IMR-90 (cell line): Measurements from ENCODE around the gene TRABD. TPM values are rescaled to one million over a fixed set of nuclear protein-coding genes. Genes with fewer than 3 reads are reported as not detected.

Experiments used
- ATAC-seq: fragments of 200-7000 bp; cut with Tn5 transposase; 2 replicates; pipeline ENCODE4 v1.9.1; 2020; ENCODE audit warnings: low read depth, mild to moderate bottlenecking, moderate library complexity
- BruUV-seq: library from RNA; stranded (reverse); fragments of 400-500 nt; replicated peaks from 2 replicates; lab custom pipeline; 2021; lab: Mats Ljungman, UMichigan
- CTCF ChIA-PET: fragments of 300-600 bp; formaldehyde crosslinking; extraction: SDS; loops from one replicate; lab custom pipeline; 2021; ENCODE audit warnings: antibody characterized with exemption; lab: Yijun Ruan, JAX
- POLR2A ChIA-PET: fragments of 300-600 bp; sonication (Branson Sonifier 250); formaldehyde crosslinking; loops from one replicate; lab custom pipeline; 2022; ENCODE audit warnings: antibody characterized with exemption; ENCODE audit not compliant: unreplicated experiment; lab: Charles Lee
- DNase-seq: peaks from one replicate; pipeline ENCODE4 v3.0.0; 2013
- H2AFZ ChIP-seq: replicated peaks from 2 replicates; pipeline ENCODE3; 2013; ENCODE audit warnings: low read length, mild to moderate bottlenecking; ENCODE audit not compliant: poor library complexity
- H2AK5ac ChIP-seq: 2 replicates; pipeline ENCODE4 v1.6.1; 2013; ENCODE audit warnings: low read depth, low read length, inconsistent platforms
- H2AK9ac ChIP-seq: replicated peaks from 2 replicates; pipeline ENCODE3; 2013; ENCODE audit warnings: mild to moderate bottlenecking, low read depth, low read length, moderate library complexity; ENCODE audit not compliant: poor library complexity
- H2BK120ac ChIP-seq: 2 replicates; pipeline ENCODE4 v1.6.1; 2013; ENCODE audit warnings: low read depth, low read length, inconsistent platforms
- H2BK15ac ChIP-seq: 3 replicates; pipeline ENCODE4 v1.6.1; 2013; ENCODE audit warnings: low read depth, low read length, inconsistent platforms
- H2BK20ac ChIP-seq: 2 replicates; pipeline ENCODE4 v1.6.1; 2013; ENCODE audit warnings: low read depth, mild to moderate bottlenecking, inconsistent platforms, low read length, moderate library complexity
- H2BK5ac ChIP-seq: 2 replicates; pipeline ENCODE4 v1.6.1; 2013; ENCODE audit warnings: mild to moderate bottlenecking, low read depth, low read length, inconsistent platforms; ENCODE audit not compliant: poor library complexity, severe bottlenecking
- H3K14ac ChIP-seq: replicated peaks from 2 replicates; pipeline ENCODE4 v1.6.1; 2013; ENCODE audit warnings: low read depth, low read length, inconsistent platforms
- H3K18ac ChIP-seq: 2 replicates; pipeline ENCODE4 v1.6.1; 2013; ENCODE audit warnings: low read depth, low read length, control low read depth
- H3K23ac ChIP-seq: 2 replicates; pipeline ENCODE4 v1.6.1; 2013; ENCODE audit warnings: low read depth, low read length, inconsistent platforms
- H3K27ac ChIP-seq: 2 replicates; pipeline ENCODE4 v1.5.1; 2013; ENCODE audit warnings: mild to moderate bottlenecking, control low read depth, low read length; ENCODE audit not compliant: insufficient read depth
- H3K27me3 ChIP-seq: 2 replicates; pipeline ENCODE4 v1.6.1; 2013; ENCODE audit warnings: low read length; ENCODE audit not compliant: control insufficient read depth, insufficient read depth
- H3K36me3 ChIP-seq: 2 replicates; pipeline ENCODE4 v1.6.1; 2013; ENCODE audit warnings: low read length, mixed read lengths; ENCODE audit not compliant: control insufficient read depth, insufficient read depth
- H3K4ac ChIP-seq: 2 replicates; pipeline ENCODE4 v1.6.1; 2013; ENCODE audit warnings: low read depth, low read length, inconsistent platforms
- H3K4me1 ChIP-seq: 2 replicates; pipeline ENCODE4 v1.6.1; 2013; ENCODE audit warnings: low read length, mixed read lengths; ENCODE audit not compliant: control insufficient read depth, insufficient read depth
- H3K4me2 ChIP-seq: 2 replicates; pipeline ENCODE4 v1.6.1; 2013; ENCODE audit warnings: low read depth, mild to moderate bottlenecking, control low read depth, low read length, moderate library complexity
- H3K4me3 ChIP-seq: 2 replicates; pipeline ENCODE4 v1.5.1; 2013; ENCODE audit warnings: low read depth, mild to moderate bottlenecking, control low read depth, low read length, moderate library complexity; ENCODE audit not compliant: insufficient read depth
- H3K56ac ChIP-seq: 2 replicates; pipeline ENCODE4 v1.6.1; 2013; ENCODE audit warnings: low read length, inconsistent platforms; ENCODE audit not compliant: insufficient read depth; ENCODE audit errors: extremely low read depth
- H3K79me1 ChIP-seq, 2 experiments: 2 replicates each; pipeline ENCODE4 v1.6.1; 2013; ENCODE audit warnings: low read length in 2 of 2, inconsistent platforms in 1 of 2, low read depth in 1 of 2
- H3K9ac ChIP-seq: 2 replicates; pipeline ENCODE4 v1.6.1; 2013; ENCODE audit warnings: low read depth, low read length, control low read depth
- H3K9me1 ChIP-seq: 2 replicates; pipeline ENCODE4 v1.6.1; 2013; ENCODE audit warnings: low read length, inconsistent platforms; ENCODE audit not compliant: insufficient read depth
- H3K9me3 ChIP-seq: 2 replicates; pipeline ENCODE4 v1.6.1; 2013; ENCODE audit warnings: low read length; ENCODE audit not compliant: control insufficient read depth, insufficient read depth
- H4K20me1 ChIP-seq: 2 replicates; pipeline ENCODE4 v1.6.1; 2013; ENCODE audit warnings: low read length, inconsistent platforms; ENCODE audit not compliant: insufficient read depth
- H4K5ac ChIP-seq: 2 replicates; pipeline ENCODE4 v1.6.1; 2013; ENCODE audit warnings: mild to moderate bottlenecking, low read depth, low read length, control low read depth
- H4K8ac ChIP-seq, 2 experiments: 2 replicates each; pipeline ENCODE4 v1.6.1; 2013; ENCODE audit warnings: low read depth in 2 of 2, low read length in 2 of 2, control low read depth in 1 of 2, inconsistent platforms in 1 of 2
- H4K91ac ChIP-seq: 2 replicates; pipeline ENCODE4 v1.6.1; 2013; ENCODE audit warnings: low read depth, low read length, inconsistent platforms; ENCODE audit not compliant: insufficient read depth
- MAFK ChIP-seq: IDR thresholded peaks from 2 replicates; pipeline ENCODE4 v1.6.1; 2012; ENCODE audit warnings: low read depth, low read length, improper control_type of control experiment
- RCOR1 ChIP-seq: IDR thresholded peaks from 2 replicates; pipeline ENCODE4 v1.6.1; 2012; ENCODE audit warnings: mild to moderate bottlenecking, low read length, improper control_type of control experiment; ENCODE audit not compliant: insufficient replicate concordance
- WGBS, 2 experiments: methylation state at CpG; one replicate each; pipeline versions ENCODE4 v1.1.5 to v1.1.7; 2013; ENCODE audit warnings: missing lambda C conversion rate in 2 of 2; ENCODE audit not compliant: insufficient read length in 1 of 2; ENCODE audit errors: extremely low coverage in 2 of 2; 5-methylcytosine and 5-hydroxymethylcytosine counted together
- dilution Hi-C: fragments of 300-500 bp; cut with HindIII; formaldehyde crosslinking; loops from one replicate; pipeline ENCODE4 v1.14.3; 2018; ENCODE audit warnings: low sequenced_read_pairs; ENCODE audit not compliant: unreplicated experiment
- in situ Hi-C: fragments of 300-500 bp; cut with MboI; formaldehyde crosslinking; loops from 3 replicates; pipeline ENCODE4 v1.14.3; 2019; ENCODE audit warnings: low sequenced_read_pairs, inconsistent platforms, mixed read lengths
- intact Hi-C: fragments of 100-400 bp; cut with micrococcal nuclease; formaldehyde crosslinking; loops from 2 replicates; pipeline ENCODE4 v1.10.0; 2022
- polyA plus RNA-seq, 3 experiments: library from polyadenylated mRNA; depleted of rRNA; stranded (reverse); fragments of >200 nt; gene quantifications; 2 replicates each; pipeline ENCODE4 v1.2.3, GENCODE V29; 2012; ENCODE audit warnings: low replicate concordance in 1 of 3
- total RNA-seq: library from RNA; depleted of rRNA; stranded (reverse); fragments of >200 nt; gene quantifications from 2 replicates; pipeline ENCODE4 v1.2.3, GENCODE V29; 2012
- TF ChIP-seq, protein P1 (sequence below): fragments of 150-350 bp; IDR thresholded peaks from 2 replicates; pipeline ENCODE4 v1.6.1; 2017; ENCODE audit warnings: mild to moderate bottlenecking, antibody characterized with exemption, low read length, low read depth

Gene TRABD
- total and polyA plus RNA-seq, 2 of the 4 experiments (the other 2 are of a cell fraction) = 13.4 to 42.7 TPM

GRCh38 chr22:50178871-50179869, 6.5 kb upstream of the TRABD start:
- no peaks in the 10 kb centered on the region; the same call in 1 of the 2 replicates for H3K27me3 ChIP-seq
- TF ChIP-seq, protein P1, sequence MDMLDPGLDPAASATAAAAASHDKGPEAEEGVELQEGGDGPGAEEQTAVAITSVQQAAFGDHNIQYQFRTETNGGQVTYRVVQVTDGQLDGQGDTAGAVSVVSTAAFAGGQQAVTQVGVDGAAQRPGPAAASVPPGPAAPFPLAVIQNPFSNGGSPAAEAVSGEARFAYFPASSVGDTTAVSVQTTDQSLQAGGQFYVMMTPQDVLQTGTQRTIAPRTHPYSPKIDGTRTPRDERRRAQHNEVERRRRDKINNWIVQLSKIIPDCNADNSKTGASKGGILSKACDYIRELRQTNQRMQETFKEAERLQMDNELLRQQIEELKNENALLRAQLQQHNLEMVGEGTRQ = no peak
- TF ChIP-seq MAFK (no peak), RCOR1 (no peak)
- POLR2A ChIA-PET = no interaction called here

More at GRCh38 chr22:50178871-50179869, 6.5 kb upstream of the TRABD start:
- 85% methylated on average over 26 of the region's 64 CpGs; no CpG with 5 or more reads in 1 of the 2 experiments for WGBS, 2 experiments
- dilution Hi-C loops (no loop called here), in situ Hi-C loops (no loop called here), intact Hi-C loops (no loop called here)
- no peaks in the 10 kb centered on the region for H3K9me1 ChIP-seq
- no peak overlapping the region for H2BK120ac ChIP-seq
- H3K4me2 ChIP-seq = no peak overlapping the region
- H2AFZ ChIP-seq = peak overlapping the region; percentile 70
- H2AK9ac ChIP-seq = peak overlapping the region; percentile 50
- H4K5ac ChIP-seq = no peak overlapping the region
- H3K23ac ChIP-seq = no peak overlapping the region
- H2BK20ac ChIP-seq = no peak overlapping the region
- H4K8ac ChIP-seq = no peak overlapping the region
- H4K20me1 ChIP-seq = no peaks in the 10 kb centered on the region
- CTCF ChIA-PET = no interaction called here
- no peak overlapping the region for H2BK15ac ChIP-seq
- no peak overlapping the region for H3K14ac ChIP-seq
- H3K4ac ChIP-seq = no peak overlapping the region
- no peak overlapping the region for H3K4me3 ChIP-seq
- H3K4me1 ChIP-seq = peaks cover 1% of the 10 kb centered on the region; the same call in 1 of the 2 replicates
- no peak overlapping the region for H3K18ac ChIP-seq
- no peaks in the 10 kb centered on the region for H3K79me1 ChIP-seq
- H3K56ac ChIP-seq = no peak overlapping the region
- H3K36me3 ChIP-seq = peaks cover 2% of the 10 kb centered on the region; the same call in 1 of the 2 replicates
- H4K91ac ChIP-seq = no peak overlapping the region
- no peak overlapping the region for H3K9ac ChIP-seq
- DNase-seq = no peak
- H2AK5ac ChIP-seq = no peak overlapping the region
- ATAC-seq = no peak
- no peak overlapping the region for H2BK5ac ChIP-seq
- H3K27ac ChIP-seq = no peak overlapping the region
- no TSS peak for BruUV-seq
- no peaks in the 10 kb centered on the region for H3K9me3 ChIP-seq
